SIG-M5 treated with dmso at 0.1 percent for 504 hours (cell line): ENCODE measurements around the gene SHD.
"Not testable (repeated sequence)": the region's sequence is repeated elsewhere in the genome, so short reads cannot be mapped to it uniquely, and the experiment has no call there.

ENCODE experiments used
- DNase-seq: peaks from one replicate; lab custom pipeline; 2025; ENCODE audit not compliant: unreplicated experiment; lab: John Stamatoyannopoulos, UW

Gene SHD

DNA sequence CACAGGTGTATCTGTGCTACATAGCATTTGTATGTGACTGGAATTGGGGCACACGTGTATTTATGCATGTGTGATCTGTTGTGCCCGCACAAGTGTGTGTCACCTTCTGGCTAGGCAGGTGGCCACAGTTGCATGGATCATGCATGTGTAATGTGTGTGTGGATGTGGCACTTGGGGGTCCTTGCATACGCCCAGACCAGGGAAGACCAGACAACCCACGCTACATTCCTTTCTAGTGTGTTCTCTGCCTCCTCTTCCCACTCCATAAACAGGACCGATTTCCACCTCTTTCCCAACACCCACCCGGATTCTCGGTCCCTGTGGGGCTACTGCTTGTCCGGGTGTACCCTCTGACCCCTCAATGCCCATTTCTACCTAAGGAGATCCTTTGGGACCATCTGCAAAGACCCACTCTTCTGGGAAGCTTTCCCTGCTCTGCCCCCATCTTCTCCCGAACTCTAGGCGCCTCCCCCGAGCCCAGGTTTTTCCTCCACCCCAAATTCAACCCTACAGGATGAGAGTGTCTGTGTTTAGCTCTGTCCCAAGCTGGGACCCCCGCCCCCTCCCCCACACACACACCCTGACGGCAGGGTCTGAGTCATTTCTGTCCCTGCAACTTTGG, 47.3 kb downstream of the SHD start:
- no peak for DNase-seq

DNA sequence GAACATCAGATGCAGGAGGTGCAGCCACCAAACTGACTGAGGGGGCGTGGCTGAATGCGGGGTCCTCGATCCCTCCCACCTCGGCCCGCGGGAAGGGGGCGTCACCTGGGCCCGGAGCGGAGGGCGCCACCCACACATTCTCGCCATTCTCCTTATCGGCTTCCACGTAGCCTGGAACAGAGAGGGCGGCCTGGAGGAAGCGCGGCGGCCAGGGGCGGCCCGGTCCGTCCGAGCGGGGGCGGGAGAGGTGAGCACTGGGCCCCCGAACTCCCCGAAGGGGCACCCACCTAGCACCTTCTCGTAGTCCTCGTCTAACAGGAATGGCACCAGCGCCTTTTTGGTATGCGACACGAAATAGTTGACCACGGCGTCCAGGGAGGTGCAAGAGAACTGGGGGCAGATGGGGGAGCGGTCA, 47.8 kb downstream of the SHD start:
- DNase-seq: no peak

DNA sequence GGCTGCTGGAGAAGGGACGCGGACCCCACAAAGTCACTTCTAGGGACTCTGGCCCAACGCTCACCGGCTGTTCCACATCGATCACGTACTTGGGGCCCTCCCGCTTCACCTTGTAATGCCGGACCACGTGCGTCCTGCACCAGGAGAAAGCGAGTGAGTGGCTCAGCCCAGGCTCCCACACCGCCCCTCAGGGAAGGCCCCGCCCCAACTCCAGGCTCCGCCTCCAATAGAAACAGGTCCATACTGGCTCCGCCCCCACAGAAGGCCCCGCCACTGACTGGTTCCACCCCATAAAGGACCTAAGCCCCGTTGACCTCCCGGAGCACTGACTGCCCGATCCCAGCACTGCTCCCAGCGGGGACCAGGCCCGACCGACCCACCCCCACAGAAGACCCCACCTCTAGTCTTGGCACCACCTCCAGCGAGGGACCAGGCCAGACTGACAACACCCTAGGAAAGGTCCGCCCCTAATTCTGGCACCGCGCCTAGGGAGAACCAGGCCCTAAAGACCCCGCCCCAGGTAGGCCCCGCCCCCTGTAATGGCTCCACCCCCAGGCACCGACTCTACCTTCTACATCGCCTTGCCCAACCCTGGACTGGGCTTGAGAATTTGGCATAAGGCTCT, 48.3 kb downstream of the SHD start:
- DNase-seq: peak; percentile 40

DNA sequence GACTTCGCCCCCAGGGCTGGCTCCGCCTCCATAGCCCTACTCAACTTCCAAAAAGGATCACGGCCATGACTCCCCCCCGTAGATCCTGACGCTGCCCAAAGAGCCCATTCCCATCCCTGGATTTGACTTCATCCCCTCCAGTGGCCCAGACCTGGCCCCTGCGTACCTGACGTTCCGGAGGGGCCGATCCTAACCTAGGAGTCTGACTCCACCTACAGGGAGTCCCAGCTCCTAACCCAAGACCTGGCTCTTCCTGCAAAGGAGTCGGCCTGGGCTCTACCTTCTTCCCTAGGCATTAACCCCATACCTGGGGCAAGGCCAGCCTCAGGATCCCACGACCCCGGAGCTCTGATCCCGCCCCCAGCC, 48.8 kb downstream of the SHD start:
- DNase-seq: no peak

DNA sequence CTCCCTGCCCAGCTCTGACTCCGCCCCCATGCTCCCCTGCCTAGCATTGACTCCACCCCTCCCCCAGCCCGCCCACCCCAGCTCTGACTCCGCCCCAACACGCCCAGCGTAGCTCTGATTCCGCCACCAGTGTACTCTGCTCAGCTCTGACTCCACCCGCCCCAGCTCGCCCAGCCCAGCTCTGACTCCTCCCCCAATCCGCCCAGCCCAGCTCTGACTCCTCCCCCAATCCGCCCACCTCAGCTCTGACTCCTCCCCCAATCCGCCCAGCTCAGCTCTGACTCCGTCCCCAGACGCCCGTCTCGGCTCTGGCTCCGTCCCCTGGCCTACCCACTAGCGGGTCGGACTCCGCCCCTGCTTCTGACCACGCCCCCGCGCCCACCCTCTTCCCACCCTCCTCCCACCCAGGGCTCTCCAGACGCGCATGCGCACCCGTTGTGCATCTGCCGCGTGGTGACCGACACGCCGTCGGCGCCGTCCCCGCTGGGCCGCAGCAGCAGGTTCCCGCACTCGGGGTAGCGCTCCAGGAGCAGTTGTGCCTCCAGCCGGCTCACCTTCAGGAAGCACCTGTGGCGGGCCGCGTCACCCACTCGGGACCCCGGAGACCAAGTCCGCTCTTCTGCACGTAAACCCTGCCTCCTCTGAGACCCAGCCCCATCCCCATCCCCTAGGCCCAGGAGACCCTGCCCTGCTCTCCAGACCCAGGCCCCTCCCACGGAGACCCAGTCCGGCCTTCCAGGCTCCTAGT, 49.4 kb downstream of the SHD start:
- DNase-seq: peak; percentile 50

DNA sequence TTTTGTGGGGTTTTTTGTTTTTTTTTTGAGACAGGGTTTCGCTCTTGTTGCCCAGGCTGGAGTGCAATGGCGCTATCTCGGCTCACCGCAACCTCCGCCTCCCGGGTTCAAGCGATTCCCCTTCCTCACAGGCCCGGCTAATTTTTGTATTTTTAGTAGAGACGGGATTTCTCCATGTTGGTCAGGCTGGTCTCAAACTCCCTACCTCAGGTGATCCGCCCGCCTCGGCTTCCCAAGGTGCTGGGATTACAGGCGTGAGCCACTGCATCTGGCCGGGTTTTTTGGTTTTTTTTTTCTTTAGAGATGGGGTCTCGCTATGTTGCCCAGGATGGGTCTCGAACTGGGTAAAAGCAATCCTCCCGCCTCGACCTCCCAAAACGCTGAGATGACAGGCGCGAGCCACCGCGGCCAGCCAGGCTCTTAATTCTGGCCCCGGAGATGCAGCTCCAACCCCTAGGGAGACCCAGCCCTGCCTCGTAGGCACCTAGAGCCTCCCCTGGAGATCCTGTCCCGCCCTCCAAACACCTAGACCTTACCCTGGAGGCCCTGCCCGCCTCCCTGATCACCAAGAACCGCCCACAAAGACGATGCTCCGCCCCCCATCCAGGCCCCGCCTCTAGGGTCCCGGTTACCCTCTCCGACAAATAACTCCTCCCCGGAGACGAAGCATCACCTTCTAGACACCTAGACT, 50.1 kb downstream of the SHD start:
- DNase-seq: not testable (repeated sequence)

DNA sequence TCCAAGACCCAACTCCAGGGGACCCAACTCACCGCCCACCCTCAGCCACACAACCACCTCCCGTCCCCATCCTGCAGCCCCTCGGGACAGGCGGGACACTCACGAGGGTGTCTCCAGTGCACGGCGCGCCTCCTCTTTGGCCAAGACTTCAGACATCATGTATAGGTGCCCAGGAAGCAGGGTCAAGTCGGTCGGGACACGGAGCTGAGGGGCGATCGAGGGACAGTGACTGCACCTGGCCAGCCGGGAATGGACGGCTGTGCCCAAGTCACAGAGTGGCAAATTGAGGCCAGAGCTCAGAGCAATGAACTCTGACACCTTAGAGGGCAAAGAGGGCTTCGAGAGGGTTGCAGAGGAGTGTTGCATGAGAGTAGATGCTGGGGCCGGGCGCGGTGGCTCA, 50.8 kb downstream of the SHD start:
- DNase-seq: no peak

DNA sequence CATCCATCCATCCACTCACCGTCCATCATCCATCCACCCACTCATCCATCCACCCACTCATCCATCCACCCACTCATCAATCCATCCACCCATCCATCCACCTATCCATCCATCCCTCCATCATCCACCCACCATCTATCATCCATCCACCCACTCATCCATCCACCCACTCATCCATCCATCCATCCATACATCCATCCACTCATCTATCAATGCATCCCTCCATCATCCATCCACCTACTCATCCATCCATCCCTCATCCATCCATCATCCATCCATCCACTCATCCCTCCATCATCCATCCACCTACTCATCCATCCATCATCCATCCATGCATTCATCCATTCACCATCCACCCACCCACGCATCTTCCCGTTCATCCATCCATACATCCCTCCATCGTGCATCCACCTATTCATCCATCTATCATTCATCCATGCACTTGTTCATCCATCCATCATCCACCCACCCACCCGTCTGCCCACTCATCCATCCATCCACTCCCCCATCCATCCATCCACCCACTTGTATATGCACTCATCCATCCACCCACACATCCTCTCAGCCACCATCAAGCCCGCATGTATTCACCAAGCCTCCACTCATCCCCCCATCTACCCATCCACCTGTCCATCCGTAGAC, 56.0 kb downstream of the SHD start:
- no peak for DNase-seq

DNA sequence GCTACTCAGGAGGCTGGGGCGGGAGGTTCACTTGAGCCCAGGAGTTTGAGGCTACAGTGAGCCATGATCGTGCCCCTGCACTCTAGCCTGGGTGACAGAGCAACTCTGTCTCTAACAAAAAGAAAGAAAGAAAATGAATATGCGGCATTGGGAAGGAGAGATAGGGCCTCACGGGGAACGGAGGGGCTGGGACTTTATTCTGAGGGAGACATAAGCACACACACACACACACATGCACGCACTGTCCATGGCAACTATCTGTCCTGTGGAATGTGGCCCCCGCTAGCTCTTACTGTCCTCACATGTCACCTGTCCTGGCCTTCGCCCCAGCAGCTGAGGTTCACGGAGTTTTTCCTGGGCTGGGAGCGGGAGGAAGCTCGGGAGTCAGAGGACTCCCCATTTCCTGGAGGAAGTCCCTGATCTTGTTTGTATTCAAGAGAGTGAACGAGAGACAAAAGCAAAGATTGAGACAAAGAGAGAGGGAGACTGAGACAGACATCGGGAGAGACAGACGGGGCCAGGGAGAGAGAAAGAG, 58.9 kb downstream of the SHD start:
- DNase-seq: no peak

DNA sequence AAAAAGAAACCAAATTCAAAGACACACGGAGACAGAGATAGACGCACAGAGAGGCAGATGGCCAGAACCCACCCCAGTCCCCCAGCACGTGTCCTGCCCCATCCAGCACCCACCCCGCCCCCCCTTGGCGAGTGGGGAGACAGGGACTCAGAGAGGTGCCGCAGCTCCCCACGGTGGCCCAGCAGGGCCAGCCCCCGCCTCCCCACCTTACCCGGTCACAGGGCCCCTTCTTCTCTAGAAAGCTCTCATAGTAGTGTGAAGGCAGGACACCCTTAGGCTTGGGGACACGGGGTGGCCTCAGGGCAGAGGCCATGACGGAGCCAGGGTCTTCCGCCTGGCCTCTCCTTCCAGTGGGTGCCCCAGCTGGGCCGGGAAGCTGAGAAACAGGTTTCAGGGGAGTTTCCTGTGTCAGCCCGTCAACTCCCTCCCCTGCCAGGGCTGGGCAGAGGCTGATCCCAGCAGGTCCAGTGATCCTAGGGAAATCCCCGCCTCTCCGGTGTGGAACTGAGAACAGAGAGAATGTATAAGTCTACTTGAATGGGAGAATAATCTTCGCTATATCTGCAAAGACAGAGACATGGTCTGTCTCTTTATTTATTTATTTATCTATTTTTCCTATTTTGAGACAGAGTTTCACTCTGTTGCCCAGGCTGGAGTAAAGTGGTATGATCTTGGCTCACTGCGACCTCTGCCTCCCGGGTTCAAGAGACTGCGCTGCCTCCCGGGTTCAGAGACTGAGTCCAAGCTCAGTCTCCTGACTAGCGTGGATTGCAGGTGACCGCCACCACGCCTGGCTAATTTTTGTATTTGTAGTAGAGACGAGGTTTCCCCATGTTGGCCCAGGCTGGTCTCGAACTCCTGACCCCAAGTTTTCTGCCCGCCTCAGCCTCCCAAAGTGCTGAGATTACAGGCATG, 59.6 kb downstream of the SHD start, which contains the start of gene STAP2:
Gene STAP2, minus strand, starts transcription at position 387 of the 915 bp plus-strand sequence. Its CDS starts 74 bp downstream, at position 313.
- DNase-seq: peak; percentile 23
